Renal cortex interstitium (tissue), 11 donors: ENCODE results near the gene RPL22. TPM values are rescaled to one million over a fixed set of nuclear protein-coding genes. Genes with fewer than 3 reads are reported as not detected.

Source experiments
- DNase-seq, 11 donors: peaks; one replicate each; pipeline ENCODE4 v3.0.0-alpha.2; 2013; ENCODE audit warnings: low read depth in 9 of 11, low spot score in 4 of 11; ENCODE audit errors: extremely low read depth in 1 of 11
- polyA plus RNA-seq, 3 donors: library from polyadenylated mRNA; unstranded; fragments of 120-200 nt; gene quantifications; one replicate each; pipeline ENCODE4 v1.2.1, GENCODE V29; 2013; ENCODE audit not compliant: insufficient read length in 3 of 3

The RPL22 gene
- polyA plus RNA-seq, 3 donors, result 559 to 669 (median 607) TPM

DNA sequence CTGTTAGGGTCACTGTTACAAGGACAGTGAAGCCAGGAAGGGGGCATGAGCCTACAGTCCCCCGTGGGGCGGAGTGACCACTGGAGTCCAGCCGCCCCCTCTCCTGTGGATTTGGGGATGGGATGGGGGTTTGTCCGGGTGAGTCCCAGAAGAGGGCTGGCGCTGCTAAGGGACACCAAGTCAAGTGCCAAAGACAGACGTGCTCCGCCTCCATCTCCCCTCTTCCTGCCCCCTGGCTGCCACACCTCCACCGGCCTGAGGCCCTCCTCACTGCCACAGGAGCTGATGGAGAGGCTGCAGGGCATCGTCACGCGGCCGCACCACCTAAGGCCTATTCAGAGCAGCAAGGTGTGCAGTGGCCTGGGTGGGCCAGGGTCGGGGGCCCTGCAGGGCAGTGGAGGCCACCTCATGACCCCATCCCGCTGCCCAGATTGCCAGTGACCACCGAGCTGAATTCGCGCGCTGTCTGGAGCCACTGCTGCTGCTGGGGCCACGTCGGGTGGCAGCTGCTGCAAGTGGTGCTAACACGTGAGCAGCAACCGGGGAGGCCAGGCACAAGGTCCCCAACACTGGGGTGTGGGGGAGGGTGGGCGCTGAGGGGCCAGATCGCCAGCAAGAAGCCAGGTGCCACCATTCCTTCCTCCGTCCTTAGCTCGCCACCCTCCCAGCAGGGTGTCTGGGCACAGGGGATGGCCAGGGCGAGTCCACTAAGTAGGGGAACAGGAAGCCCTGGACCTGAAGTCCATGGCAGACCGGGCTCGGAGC is 11.4 kb upstream of the RPL22 start:
- no peak for DNase-seq

- DNase-seq, result no peak
Measured at GRCh38 chr1:6209661-6210580, 10.5 kb upstream of the RPL22 start.

GRCh38 chr1:6208723-6209660 is 9.6 kb upstream of the RPL22 start:
- peak in 2 of 11 donors; percentile 23 to 34 for DNase-seq

DNA sequence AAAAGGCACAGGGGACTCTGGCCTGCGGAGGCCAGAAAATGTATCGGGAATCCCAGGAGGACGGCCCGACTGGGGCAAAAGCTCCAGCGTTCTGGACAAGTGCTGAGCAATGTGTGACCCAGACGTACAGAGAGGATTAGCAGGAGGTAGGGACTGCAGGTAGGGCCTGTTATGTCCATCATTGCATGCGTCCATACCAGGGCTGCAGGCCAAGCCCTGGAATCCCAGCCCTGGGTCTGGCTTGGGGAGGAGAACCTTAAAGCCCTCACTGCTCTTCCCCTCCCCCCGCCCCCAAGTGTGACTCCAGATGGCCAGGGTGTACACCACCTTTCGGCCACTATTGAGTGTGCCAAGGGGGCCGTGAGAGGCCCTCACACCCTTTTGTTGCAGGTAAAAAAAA is 8.5 kb upstream of the RPL22 start:
- DNase-seq, result no peak

- no peak for DNase-seq
Measured at GRCh38 chr1:6207075-6207885, 7.9 kb upstream of the RPL22 start.

- no peak for DNase-seq
Measured at GRCh38 chr1:6206520-6206855, 7.1 kb upstream of the RPL22 start.

DNA sequence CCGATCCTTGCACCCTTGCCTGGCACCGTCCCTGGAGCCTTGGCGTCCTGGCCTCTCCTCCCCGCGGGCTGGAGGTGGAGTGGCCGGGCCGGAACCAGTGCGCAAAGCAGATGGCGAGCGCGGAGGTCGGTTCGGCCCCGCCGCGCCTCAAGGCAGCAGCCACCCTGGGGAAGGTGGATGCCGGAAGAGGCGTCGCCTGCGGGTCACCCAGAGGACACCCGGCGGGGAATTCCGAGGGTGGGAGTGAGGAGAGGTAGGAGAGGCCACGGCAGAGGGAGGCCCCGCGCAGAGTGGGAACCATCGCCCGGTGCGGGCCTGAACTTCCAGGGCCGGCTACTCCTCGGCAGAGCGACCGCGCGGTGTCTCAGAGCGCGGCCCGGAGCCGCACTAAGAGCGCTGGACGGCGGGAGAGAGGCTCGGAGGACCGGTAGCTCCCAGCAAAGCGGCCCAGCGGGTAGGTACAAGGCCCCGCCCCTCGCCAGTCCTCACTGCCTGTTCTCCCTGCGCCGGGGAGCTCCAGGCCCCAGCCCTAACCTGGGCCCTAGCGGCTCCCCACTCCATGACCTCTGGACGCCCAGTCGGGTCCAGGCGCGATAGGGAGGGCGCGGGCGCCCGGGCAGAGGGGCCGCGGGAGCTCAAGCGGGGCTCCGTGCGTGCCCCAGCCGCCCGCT is 6.6 kb upstream of the RPL22 start, which contains the start of gene RNF207:
RNF207 (plus strand) TSS at position 271 of the 671 bp plus-strand sequence. CDS start 417 bp downstream, outside the sequence.
- peak in 6 of 11 donors; percentile 51 to 82 (median 72) for DNase-seq

GRCh38 chr1:6202256-6202655 is 2.9 kb upstream of the RPL22 start:
- DNase-seq, result no peak

DNA sequence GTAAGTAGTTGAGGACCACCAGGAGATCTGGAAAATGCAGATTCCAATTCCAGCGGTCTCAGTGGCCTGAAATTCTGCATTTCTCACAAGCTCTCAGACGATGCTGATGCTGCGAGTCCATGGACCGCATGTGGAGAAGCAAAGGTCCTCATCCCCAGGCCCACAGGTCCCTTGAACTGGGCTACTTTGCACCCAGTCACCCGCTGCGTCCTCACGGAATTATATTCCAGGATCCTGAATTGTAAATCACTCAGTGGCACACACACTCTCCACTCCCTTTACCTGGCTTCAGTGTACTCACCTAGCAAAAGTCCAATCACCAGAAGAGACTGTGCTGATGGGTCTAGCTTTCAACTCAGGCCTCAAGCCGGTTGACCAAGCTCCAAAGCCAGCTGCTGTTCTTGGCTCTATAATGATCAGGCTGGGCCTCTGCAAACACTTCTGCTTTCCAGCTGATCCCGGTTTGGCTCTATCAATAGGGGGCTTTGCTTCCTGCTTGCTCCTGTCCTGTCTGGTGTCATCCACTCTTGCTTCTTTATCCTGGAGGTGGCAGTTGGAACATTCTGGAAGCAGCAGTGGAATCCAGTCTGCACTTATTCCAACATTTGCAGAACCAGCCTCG is 904 bp upstream of the RPL22 start:
- DNase-seq, result no peak

GRCh38 chr1:6198646-6199297 is 623 bp downstream of the RPL22 start:
- no peak for DNase-seq

GRCh38 chr1:6197746-6198427 is 1.5 kb downstream of the RPL22 start:
- no peak for DNase-seq

- no peak for DNase-seq
Measured at GRCh38 chr1:6191968-6192367, 7.4 kb downstream of the RPL22 start.

- DNase-seq, result no peak
Measured at GRCh38 chr1:6188466-6188865, 10.9 kb downstream of the RPL22 start.

- DNase-seq, result no peak
Measured at GRCh38 chr1:6185635-6186382, 13.6 kb downstream of the RPL22 start.

GRCh38 chr1:6185151-6185550 is 14.2 kb downstream of the RPL22 start:
- no peak for DNase-seq
